Sciatic nerve (tissue), 2 donors: ENCODE results near the gene ANKMY1. TPM values are rescaled to one million over a fixed set of nuclear protein-coding genes. Genes with fewer than 3 reads are reported as not detected.

ENCODE experiments used
- ATAC-seq: fragments of 200-7000 bp; cut with Tn5 transposase; one replicate; pipeline ENCODE4 v1.9.1; 2020; ENCODE audit warnings: mild to moderate bottlenecking, moderate library complexity
- DNase-seq: peaks from one replicate; pipeline ENCODE4 v3.0.0-alpha.2; 2020; ENCODE audit warnings: low spot score
- intact Hi-C: fragments of 100-400 bp; cut with DNase I; formaldehyde crosslinking; loops from one replicate; pipeline ENCODE4 v1.14.2; 2022
- total RNA-seq: library from RNA; stranded (reverse); fragmentation: NEBNext Ultra II Directional; extraction: Animal tissue kit (Norgen Biotek cat#: 25700); gene quantifications from one replicate; pipeline ENCODE4 v1.2.1, GENCODE V29; 2021
- donor health status: DM: no; HTN: no; CAD: no.
- donor health status: DM: no; HTN: no; CAD: no.

Gene ANKMY1
- total RNA-seq, 1 donor from 2014 or later, result 30.7 TPM

DNA sequence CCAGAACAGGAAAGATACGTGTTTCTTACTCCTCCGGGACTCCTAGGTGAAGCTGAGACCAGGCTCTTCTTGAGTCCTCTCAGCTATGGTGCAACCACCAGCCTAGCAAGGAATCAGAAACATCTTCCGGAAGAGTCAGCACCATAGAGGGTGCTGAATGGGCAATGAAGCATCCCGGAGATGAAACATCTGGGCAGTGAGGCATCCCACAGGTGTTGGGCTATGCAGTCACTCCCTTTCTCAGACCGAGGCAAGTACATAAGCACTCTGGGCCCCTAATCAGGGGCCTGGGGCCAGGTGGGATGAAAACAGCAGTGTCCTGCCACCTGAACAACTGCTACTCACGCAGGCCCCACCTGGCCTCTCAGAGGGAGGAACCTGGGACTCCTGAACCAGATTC lies 27.3 kb upstream of the ANKMY1 start:
- DNase-seq (no peak), ATAC-seq (no peak)
- intact Hi-C loops, result no loop called here

DNA sequence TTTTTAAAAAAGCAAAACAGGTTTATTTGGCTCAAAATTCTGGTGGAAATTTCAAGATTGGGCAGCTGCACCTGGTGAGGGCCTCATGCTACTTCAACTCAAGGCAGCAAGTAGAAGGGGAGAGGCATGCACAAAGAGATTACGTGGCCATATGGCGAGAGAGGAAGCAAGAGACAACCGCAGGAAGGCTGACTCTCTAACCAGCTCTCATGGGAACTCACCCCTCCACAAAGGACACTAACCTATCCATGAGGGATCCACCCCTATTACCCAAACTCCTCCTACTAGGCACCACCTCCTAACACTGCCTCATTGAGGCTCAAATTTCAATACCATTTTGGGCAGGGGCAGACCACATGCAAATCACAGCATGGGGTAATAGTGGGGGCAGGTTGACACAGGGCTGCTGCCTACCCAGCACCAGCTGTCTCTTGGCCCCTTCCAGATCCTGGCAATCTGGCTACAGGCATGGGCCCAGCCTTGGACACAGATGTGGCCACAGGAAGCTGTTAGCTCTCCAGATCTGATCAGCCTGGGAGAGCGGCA lies 26.8 kb upstream of the ANKMY1 start:
- intact Hi-C loops, result no loop called here

DNA sequence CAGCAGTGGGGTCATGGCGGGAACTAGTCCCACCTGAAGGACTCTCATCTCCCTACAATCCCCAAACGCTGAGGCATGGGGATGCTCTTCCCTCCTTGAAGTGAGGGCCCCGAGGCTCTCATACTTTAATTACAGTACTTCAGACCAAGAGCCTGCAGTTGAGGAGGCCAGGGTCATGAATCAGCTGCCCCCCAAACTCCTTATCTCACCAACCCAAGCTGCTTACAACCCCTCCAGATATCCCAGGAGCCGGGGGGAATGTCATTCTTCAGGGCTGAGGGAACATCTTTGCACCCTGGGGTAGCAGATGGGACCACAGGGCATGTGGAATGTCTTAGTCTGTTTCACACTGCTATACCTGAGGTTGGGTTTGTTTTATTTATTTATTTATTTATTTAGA lies 26.0 kb upstream of the ANKMY1 start:
- intact Hi-C loops, result no loop called here
- ATAC-seq, result no peak
- no peak for DNase-seq

More for the DNA sequence above, 26.8 kb upstream of the ANKMY1 start:
- DNase-seq, result no peak
- no peak for ATAC-seq

DNA sequence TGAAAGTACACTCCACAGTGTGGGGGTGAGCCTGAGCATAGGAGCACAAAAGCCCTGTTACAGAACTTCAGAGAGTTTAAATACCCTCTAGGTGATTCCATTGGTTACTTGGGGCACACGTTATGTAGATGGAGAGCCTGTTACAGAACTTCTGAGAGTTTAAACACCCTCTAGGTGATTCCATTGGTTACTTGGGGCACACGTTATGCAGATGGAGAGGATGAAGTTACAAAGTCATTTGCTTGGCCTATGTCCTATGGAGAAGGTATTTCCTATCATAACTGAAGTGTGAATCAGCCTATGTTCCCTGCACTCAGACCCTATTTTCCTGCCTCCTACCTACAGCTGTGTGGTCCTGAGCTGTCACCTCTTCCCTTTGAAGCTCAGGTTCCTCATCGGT lies 25.0 kb upstream of the ANKMY1 start:
- DNase-seq, result no peak
- no peak for ATAC-seq
- intact Hi-C loops, result no loop called here

DNA sequence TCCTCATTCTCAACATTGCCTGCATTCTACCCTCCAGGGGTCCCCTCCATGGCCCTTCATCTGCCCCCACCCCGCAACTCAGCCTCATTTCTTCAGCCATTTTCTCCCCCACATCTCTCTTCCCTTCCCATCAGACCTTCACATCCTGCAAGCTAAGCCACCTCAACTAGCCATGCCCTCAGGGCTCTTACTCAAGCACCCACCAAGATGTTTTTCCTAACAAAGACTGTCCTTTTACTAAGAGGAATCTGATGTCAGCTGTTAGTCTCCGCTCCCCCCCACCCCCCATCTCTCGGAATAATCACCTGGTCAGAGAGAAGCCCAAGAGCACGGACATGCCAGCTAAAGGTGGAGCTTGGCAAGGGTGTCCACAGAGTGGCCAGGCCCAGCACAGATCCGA lies 24.0 kb upstream of the ANKMY1 start:
- DNase-seq (no peak), ATAC-seq (no peak)
- intact Hi-C loops, result no loop called here

DNA sequence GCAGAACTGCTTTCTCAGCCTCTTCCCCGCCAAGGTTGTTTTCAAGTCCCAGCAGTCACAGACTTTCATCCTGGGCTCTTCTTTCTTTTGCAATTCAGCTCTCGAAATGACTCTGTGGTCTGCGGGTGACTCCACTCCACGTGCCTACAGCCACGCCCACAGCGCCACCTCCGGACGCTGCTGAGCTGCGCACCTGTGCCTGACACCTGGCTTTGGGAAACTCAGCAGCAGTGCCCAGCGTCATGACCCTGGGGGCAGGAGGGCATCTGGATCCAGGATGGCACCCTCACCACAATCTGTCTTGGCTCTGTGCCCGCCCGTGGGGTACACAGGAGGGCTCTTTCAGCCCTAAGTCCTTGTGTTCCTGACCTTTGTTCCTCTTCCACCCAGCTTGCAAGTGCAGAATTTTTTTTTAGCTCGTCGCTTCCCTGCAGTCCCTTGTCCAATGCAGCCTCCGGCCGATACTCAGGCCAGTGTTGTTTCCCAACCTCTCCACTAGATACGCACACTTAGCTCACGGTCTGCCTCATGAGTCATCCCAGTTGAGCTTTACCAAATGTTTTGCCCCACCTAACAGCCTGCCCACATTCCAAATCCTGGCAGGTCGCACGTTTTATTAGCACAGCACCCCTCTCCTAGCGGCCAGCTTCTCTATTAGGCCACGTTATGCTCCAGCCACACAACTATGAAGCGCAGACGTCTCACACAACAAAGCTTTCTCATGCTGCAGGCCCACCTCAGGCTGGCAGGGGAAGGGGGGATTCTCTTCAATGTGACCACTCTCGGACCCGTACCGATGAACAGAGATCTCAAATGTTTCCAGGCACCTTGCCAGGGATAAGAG lies 22.2 kb upstream of the ANKMY1 start:
- DNase-seq (no peak), ATAC-seq (peak; percentile 50)
- intact Hi-C loops, result no loop called here

DNA sequence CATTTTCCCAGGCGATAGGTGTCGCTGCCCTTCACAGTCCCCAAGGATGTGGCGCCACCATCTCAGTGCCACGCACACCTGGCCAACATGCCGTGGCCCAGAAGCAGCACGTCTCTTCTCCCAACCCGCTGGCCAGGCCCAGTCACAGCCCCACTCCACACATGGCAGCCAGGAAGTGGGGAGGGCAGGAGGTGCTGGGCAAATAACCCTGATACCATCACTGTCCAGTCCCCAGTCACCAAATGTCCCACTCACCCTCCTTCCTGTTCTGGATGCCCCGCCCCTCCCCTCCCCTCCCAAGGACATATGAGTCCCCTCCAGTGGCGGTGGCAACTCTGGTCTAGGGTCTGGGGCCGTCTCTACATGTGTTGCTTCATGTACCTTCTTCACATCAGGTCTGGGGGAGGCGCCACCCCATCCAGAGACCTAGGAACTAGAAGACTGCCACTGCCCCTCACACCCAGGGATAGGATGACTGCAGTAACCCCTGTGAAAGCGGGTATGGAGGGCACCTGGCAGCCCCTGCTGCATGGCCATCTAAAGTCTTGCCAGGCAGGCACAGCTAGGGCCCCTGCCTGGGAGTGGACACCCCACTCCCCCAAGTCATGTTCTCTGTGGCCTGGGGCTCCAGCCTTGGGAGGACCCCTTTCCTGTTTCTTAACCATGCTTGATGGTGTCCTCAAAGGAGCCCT lies 21.4 kb upstream of the ANKMY1 start:
- ATAC-seq, result no peak
- DNase-seq, result no peak
- intact Hi-C loops, result no loop called here

DNA sequence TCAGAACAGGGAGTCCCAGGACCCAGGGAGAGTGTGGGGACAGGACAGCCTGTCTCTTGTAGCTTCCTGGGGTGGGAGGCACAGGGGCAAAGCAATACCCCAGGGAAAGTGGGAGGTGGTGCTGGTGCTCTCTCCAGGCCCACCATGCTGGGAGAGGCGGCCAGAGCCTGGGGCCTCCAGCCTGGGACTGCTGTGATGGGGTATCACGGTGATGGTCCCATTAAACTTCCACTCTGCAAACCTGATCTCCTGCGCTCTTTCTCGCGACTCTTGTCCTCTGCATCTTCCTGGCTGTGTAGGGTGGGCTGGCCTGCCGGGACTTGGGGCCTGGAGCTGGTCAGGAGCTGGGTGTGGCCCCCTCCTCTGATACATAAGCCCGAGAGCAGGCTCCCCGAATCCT lies 20.7 kb upstream of the ANKMY1 start:
- DNase-seq, result no peak
- ATAC-seq, result no peak
- intact Hi-C loops, result no loop called here

DNA sequence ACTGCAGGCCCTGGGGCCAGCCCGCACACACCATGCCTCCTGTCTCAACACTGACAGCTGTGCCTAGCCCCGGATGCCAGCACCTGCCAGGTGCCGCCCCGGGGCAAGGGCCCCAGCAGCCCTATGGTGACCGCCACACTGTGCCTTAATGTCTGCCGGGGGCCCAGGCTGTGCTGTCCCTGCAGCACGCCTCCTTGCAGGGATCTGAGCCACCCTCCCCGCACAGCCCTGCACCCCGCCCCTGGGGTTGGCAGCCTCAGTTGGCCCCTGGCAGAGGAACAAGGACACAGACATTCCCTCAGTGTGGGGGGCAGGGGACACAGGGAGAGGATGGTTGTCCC lies 20.3 kb upstream of the ANKMY1 start:
- intact Hi-C loops, result no loop called here
- DNase-seq, result no peak
- ATAC-seq, result peak; percentile 26

DNA sequence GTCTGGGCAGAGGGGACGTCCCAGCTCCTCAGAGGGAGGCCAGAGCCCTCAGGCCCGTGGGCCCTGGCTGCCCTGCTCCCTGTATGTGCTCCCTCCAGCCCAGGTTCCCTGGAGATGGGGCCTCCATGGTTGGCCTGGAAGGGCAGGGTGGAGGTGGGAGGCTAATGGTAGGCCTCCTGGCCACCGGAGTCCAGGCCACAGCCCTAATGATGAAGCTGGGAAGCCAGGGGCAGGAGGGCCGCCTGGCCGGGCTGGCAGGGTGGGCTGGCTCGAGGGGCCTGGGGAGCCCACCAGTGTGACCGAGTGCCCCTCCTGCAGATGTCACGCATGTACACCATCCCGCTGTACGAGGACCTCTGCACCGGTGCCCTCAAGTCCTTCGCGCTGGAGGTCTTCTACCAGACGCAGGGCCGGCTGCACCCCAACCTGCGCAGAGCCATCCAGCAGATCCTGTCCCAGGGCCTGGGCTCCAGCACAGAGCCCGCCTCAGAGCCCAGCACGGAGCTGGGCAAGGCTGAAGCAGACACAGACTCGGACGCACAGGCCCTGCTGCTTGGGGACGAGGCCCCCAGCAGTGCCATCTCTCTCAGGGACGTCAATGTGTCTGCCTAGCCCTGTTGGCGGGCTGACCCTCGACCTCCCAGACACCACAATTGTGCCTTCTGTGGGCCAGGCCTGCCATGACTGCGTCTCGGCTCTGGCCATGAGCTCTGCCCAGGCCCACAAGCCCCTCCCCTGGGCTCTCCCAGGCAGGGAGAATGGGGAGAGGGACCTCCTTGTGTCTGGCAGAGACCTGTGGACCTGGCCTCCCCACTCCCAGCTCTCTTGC lies 19.7 kb upstream of the ANKMY1 start:
- intact Hi-C loops, result no loop called here
- ATAC-seq, result peak; percentile 5
- no peak for DNase-seq

DNA sequence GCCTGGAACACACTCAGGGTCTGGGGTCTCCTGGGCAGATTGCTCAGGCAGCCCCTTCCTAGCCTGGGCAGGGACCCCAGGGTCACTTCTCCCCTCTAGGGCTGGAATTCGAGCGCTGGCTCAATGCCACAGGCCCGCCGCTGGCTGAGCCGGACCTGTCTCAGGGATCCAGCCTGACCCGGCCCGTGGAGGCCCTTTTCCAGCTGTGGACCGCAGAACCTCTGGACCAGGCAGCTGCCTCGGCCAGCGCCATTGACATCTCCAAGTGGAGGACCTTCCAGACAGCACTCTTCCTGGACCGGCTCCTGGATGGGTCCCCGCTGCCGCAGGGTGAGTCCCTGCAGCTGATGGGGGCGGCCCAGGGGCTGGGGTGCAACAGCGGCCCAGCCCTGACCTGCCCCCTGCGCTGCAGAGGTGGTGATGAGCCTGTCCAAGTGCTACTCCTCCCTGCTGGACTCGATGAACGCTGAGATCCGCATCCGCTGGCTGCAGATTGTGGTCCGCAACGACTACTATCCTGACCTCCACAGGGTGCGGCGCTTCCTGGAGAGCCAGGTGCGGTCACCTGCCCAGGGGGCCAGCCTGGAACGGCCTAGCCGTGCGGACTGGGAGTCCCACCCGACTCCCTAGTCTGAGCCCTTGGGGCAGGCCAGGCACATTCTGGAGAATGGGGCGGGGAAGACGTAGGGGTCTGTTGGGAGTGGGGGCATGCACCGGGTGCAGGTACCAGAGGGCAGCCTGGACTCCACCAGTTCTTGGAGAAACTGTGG lies 18.8 kb upstream of the ANKMY1 start:
- ATAC-seq (no peak), DNase-seq (no peak)
- intact Hi-C loops, result no loop called here

DNA sequence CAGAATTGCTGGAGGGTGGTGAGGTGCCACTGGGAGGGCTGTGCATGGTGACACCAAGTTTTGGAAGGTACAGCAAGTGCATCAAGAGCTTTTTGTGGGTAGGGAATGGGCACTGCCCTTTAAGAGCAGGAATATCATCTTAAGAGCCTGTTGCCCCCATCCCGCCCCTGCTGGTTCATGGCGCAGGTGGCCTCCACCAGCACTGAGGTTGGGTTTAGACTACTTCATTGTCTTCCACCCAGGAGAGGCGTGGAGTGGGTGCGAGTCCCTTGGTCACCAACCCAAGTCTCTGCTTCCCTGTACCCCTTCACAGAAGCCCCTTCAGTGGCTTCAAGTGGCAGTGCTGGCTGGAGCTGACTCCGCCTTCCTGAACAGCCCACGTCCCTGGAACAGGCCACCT lies 18.2 kb upstream of the ANKMY1 start:
- no peak for ATAC-seq
- intact Hi-C loops, result no loop called here
- no peak for DNase-seq

DNA sequence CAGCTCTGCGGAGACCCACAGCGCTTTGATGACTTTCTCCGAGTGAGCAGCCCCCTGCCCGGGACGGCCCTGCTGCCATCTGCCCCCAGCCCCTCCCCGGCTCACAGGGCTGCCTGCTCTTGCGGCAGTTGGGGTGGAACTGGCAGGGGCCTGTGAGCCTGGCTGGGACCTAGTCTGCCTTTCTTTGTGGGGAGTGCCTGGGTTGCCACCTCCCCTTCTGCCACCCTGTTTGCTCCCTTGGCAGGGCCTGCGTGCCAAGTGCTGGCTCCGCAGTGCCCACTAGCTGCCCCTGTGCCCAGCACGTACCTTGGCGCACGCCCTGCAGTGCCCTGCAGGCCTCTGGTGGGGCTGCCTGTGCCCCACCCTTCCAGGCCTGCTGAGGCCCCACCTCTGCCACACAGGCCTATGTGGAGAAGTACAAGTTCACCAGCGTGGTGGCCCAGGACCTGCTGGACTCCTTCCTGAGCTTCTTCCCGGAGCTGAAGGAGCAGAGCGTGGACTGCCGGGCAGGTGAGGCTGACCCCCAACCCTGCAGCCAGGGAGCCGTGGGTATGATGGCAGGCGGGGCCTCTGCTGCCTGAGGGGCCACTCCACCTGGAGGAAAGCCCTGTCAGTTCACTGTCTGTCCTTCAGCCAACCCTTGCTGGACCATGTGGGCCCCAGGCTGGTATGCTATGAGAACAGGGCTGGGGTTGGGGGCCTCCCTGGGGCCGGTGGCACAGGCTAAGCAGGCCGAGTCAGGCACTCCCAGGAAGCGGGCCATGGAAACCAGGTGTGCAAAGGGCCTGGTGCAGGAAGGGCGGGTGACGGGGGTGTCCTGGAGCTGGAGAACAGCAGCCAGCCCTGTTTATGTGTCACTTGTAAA lies 17.5 kb upstream of the ANKMY1 start:
- no peak for DNase-seq
- ATAC-seq, result no peak
- intact Hi-C loops, result no loop called here

DNA sequence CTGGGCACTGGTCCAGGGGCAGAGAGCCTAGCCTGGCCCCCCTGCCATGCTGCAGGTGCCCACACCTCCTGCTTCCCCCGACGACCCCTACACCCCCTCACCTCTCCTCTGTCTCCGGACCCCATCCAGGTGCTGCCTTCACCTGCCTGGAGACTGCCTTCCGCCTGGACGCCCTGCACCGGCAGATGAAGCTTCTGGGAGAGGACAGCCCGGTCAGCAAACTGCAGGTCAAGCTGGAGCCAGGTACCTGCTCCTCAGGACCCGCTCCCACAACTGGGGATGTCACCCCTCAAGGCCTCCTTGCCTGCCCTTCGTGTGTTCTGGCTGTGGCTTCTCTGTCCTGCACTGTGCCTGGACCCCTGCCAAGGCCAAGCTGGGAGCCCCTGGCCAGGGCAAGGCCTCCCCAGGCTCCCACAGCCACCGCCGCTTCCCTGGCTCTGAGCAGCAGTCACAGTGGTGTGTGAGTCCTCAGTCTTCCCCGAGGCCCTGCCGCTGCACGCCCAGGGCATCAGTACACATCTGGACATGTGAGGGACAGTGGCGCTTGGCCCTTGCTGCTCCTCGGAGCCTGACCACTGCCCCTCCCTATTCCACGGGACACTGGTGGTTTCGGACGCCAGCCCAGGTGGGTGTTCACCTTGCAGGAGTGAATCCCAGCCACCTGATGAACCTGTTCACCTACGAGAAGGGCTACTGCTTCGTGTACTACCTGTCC lies 16.8 kb upstream of the ANKMY1 start:
- intact Hi-C loops, result no loop called here
- DNase-seq (no peak), ATAC-seq (no peak)

DNA sequence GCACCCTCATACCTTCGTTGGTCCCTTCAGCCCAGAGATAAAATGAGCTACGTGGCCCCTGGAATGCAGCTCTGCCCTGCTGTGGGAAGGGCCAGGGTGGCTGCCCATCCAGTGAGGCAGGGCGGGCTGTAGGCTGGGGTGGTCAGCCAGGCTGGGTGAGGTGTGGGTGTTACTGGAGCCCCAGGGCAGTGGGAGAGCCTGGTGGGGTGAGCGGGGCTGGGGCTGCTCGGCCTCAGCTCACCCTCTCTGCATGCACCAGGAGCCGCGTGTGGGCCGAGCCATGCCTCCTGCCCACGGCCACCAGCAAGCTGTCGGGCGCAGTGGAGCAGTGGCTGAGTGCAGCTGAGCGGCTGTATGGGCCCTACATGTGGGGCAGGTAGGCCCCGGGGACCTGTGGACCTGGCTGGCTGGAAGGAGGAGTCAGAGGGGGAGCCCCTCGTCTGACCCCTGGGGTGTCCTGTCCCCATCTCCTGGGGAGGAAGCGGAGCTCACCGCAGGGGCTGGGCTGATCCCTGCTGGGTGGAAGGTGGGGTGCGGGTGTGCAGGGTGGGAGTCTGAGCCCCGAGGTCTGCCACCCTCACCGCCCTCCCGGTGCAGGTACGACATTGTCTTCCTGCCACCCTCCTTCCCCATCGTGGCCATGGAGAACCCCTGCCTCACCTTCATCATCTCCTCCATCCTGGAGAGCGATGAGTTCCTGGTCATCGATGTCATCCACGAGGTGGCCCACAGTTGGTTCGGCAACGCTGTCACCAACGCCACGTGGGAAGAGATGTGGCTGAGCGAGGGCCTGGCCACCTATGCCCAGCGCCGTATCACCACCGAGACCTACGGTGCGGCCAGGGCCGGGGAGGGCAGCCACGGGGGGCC lies 16.0 kb upstream of the ANKMY1 start:
- no peak for ATAC-seq
- DNase-seq, result no peak
- intact Hi-C loops, result no loop called here

DNA sequence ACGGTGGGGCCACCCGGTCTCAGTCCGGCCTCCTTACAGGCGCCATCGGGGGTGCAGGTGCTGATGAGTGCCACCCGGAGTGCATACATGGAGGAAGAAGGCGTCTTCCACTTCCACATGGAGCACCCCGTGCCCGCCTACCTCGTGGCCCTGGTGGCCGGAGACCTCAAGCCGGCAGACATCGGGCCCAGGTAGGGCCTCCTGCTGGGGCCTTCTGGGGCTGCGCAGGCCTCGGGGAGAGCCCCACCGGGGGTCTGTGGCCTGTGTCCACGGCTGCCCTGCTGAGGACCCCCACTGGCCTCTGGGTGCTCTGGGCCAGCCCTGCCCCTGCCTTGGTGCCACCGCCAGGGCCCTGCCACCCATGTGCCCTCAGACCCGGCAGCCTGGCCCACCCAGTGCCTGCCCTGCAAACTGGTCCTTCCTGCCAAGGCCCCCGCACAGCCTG lies 15.3 kb upstream of the ANKMY1 start:
- intact Hi-C loops, result no loop called here
- DNase-seq (no peak), ATAC-seq (no peak)
